Activated T-cell treated with anti-CD3 and anti-CD28 coated beads, Interleukin-2, amount 50 U/mL, for 72 hours (primary cell): ENCODE measurements around the gene SCD5. TPM values are rescaled to one million over a fixed set of nuclear protein-coding genes. Genes with fewer than 3 reads are reported as not detected.

Experiments
- ATAC-seq, 2 donors: fragments of 150-1000 bp; cut with Tn5 transposase; replicated peaks in 1 of 2; 2 replicates each; pipeline ENCODE4 v1.10.0; 2021; ENCODE audit warnings: moderate library complexity in 2 of 2, mild to moderate bottlenecking in 1 of 2
- DNase-seq, 2 donors: peaks; one replicate each; pipeline ENCODE4 v3.0.0; 2021 to 2022; ENCODE audit warnings: mixed read lengths in 1 of 2
- H3K27ac Mint-ChIP-seq: one replicate; pipeline ENCODE4 v1.8.0; 2022; ENCODE audit warnings: mild to moderate bottlenecking, moderate library complexity, mixed read lengths
- H3K27me3 Mint-ChIP-seq: one replicate; pipeline ENCODE4 v1.8.0; 2022; ENCODE audit warnings: low read depth, mixed read lengths
- H3K36me3 Mint-ChIP-seq, 2 donors: one replicate each; pipeline ENCODE4 v1.8.0; 2022; ENCODE audit warnings: mixed read lengths in 2 of 2, mild to moderate bottlenecking in 1 of 2; ENCODE audit not compliant: insufficient read depth in 2 of 2
- H3K4me1 Mint-ChIP-seq: one replicate; pipeline ENCODE4 v1.8.0; 2022; ENCODE audit warnings: low read depth, mixed read lengths
- H3K4me3 Mint-ChIP-seq, 2 donors: one replicate each; pipeline ENCODE4 v1.8.0; 2022; ENCODE audit warnings: mild to moderate bottlenecking in 2 of 2, mixed read lengths in 2 of 2, moderate library complexity in 2 of 2
- H3K9me3 Mint-ChIP-seq, 2 donors: one replicate each; pipeline ENCODE4 v1.8.0; 2022; ENCODE audit warnings: mixed read lengths in 2 of 2
- total RNA-seq, 2 donors: library from RNA; stranded (reverse); gene quantifications; one replicate each; pipeline ENCODE4 v1.2.3, GENCODE V29; 2022

SCD5 gene
- total RNA-seq, 2 donors from 2014 or later, result 1.5 to 1.6 TPM

- Mint-ChIP-seq H3K27me3 (no peaks in the 10 kb centered on the region), H3K27ac (no peak overlapping the region), H3K9me3 (peaks cover 0 to 1% of the 10 kb centered on the region in 2 donors), H3K36me3 (no peaks in the 10 kb centered on the region), H3K4me1 (no peaks in the 10 kb centered on the region), H3K4me3 (no peak overlapping the region)
- no peak for ATAC-seq
- DNase-seq, result no peak
Measured at GRCh38 chr4:82811392-82811791, 12.8 kb upstream of the SCD5 start.

- no peaks in the 10 kb centered on the region for H3K4me1 Mint-ChIP-seq
- DNase-seq (no peak), ATAC-seq (no peak)
- no peaks in the 10 kb centered on the region for H3K36me3 Mint-ChIP-seq
- H3K4me3 Mint-ChIP-seq, result no peak overlapping the region
- H3K9me3 Mint-ChIP-seq, result peaks cover 0 to 1% of the 10 kb centered on the region in 2 donors
- no peak overlapping the region for H3K27ac Mint-ChIP-seq
- no peaks in the 10 kb centered on the region for H3K27me3 Mint-ChIP-seq
Measured at GRCh38 chr4:82810176-82810575, 11.6 kb upstream of the SCD5 start.

DNA sequence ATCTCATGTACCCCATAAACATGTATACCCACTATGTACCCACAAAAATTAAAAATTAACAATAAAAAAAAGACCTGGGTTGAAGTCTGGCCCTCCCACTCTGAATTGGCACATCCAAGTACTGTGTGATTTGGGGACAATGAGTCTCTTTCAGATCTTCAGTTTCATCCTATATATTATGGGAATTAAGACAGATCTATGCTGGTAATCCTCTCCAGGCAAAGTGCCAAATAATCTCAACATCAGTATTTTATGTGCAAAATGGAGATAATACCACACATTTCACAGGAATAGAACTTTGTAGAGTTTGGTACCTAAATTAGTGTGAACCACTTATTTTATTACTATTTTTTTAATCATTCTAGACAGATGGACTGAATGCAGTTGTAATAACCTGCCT is 11.0 kb upstream of the SCD5 start:
- no peaks in the 10 kb centered on the region for H3K27me3 Mint-ChIP-seq
- DNase-seq, result no peak
- ATAC-seq, result no peak
- no peak overlapping the region for H3K4me3 Mint-ChIP-seq
- peaks cover 0 to 1% of the 10 kb centered on the region in 2 donors for H3K9me3 Mint-ChIP-seq
- H3K36me3 Mint-ChIP-seq, result no peaks in the 10 kb centered on the region
- no peaks in the 10 kb centered on the region for H3K4me1 Mint-ChIP-seq
- no peak overlapping the region for H3K27ac Mint-ChIP-seq

DNA sequence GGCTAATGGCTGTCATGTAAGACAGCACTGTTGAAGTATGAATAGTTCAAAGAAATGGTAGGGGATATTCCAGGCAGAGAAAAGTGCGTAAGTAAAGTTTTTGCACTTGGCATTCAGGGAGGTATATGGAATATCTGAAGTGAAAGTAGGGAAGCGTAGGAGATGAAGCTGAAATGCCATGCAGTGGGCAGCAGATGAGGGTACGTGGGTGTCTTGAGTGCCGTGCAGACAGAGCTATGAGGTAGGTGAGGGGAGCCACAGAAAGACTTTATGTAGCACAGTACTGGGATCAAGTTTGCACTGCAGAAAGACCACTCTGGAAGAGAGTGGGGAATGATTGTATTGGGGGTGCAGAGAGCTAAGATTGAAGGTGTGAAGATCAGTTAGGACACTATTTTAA is 5.2 kb upstream of the SCD5 start:
- Mint-ChIP-seq H3K27me3 (peaks cover 36% of the 10 kb centered on the region), H3K9me3 (peaks cover 0 to under 1% of the 10 kb centered on the region in 2 donors), H3K4me3 (no peak overlapping the region), H3K36me3 (no peaks in the 10 kb centered on the region), H3K4me1 (peaks cover 10% of the 10 kb centered on the region), H3K27ac (no peak overlapping the region)
- ATAC-seq (no peak), DNase-seq (no peak)

GRCh38 chr4:82802911-82803310 is 4.3 kb upstream of the SCD5 start:
- DNase-seq (no peak), ATAC-seq (no peak)
- peaks cover 10% of the 10 kb centered on the region for H3K4me1 Mint-ChIP-seq
- no peaks in the 10 kb centered on the region for H3K36me3 Mint-ChIP-seq
- no peak overlapping the region for H3K4me3 Mint-ChIP-seq
- no peaks in the 10 kb centered on the region for H3K9me3 Mint-ChIP-seq
- no peak overlapping the region for H3K27ac Mint-ChIP-seq
- peaks cover 36% of the 10 kb centered on the region for H3K27me3 Mint-ChIP-seq

GRCh38 chr4:82801910-82802521 is 3.4 kb upstream of the SCD5 start:
- H3K27me3 Mint-ChIP-seq, result peaks cover 43% of the 10 kb centered on the region
- H3K4me3 Mint-ChIP-seq, result no peak overlapping the region
- H3K9me3 Mint-ChIP-seq, result no peaks in the 10 kb centered on the region
- DNase-seq, result no peak
- no peak overlapping the region for H3K27ac Mint-ChIP-seq
- no peak for ATAC-seq
- H3K36me3 Mint-ChIP-seq, result no peaks in the 10 kb centered on the region
- peaks cover 10% of the 10 kb centered on the region for H3K4me1 Mint-ChIP-seq

DNA sequence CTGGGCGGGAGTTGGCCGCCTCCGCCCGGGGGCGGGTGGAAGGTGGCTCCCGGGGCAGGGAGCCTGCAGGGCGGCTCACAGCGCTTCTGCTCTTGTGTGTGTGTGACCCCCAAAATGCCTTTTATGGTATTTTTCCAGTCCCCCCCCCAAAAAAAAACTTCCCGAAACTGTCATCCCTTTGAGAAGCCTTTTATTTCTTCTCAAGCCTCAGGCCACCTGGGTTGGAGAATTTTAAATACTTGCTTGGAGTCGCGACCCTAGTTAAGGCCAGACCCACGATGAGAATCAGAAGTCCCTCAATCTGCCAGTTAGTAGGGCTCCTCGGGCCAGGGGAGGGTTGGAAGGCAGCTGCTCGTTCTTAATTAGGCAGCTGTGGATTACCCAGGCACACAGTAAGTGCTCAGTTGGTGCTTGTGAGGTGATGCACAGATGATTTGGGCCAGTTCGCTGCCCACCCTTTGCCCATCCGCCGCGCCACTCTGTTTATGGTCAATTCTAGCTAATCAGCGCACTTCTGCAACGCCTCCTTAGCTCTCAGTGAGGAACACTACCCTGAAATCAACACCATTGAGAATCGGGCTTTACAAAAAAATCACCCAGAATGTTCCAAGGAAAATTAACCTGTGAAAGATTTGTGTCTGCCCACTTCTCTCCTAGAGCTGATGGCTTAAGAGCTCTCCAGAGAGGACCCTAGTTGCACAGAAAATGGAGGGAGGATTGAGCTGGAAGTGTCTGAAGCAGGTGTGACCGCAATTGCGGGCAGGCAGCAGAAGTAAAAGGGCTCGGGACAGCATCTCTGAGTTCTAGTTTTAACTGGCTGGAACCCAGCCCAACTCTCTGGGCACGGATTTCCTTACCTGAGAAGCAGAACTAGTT is 648 bp upstream of the SCD5 start:
- no peaks in the 10 kb centered on the region for H3K9me3 Mint-ChIP-seq
- no peaks in the 10 kb centered on the region for H3K36me3 Mint-ChIP-seq
- peaks cover 10% of the 10 kb centered on the region for H3K4me1 Mint-ChIP-seq
- DNase-seq (peak in 1 of 2 donors; percentile 7), ATAC-seq (no peak)
- H3K27me3 Mint-ChIP-seq, result peaks cover 56% of the 10 kb centered on the region
- no peak overlapping the region for H3K27ac Mint-ChIP-seq
- peak overlapping the region; percentile 85 to 87 for H3K4me3 Mint-ChIP-seq

DNA sequence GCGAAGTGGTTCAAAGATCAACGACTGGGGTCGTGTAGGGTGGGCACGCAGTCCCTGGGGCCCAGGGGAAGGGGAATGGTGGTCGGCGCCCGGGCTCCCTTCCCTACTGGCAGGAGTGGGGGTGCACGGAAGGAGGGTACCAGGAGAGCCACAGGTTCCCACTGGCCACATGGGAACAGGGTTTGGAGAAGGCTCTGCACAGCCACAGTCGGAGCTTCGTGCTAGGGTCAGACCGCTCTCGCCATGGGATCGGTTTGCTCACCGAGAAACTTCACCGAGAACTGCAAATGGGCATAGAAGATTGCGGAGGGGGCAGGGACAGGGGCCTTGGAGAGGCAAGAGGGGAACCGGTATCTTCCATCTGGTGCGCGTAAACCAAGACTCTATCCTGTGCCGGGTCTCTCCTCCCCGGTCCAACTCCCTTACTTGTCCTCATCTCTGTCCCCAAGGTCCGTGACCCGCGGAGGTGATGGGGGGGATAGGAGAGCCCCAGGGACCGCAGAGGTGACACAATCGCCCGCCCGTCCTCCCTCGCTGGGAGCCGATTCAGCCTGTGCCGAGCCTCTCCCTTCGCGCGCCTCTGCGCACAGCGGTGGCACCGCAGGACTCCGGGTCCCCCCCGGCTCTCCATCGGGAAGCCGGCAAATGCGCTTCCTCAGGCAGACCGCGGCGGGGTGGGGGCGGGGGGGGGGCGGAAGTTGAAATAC is 1.0 kb downstream of the SCD5 start:
- H3K4me1 Mint-ChIP-seq, result peaks cover 10% of the 10 kb centered on the region
- DNase-seq (peak; percentile 18 to 19), ATAC-seq (peak in 1 of 2 donors; percentile 21)
- H3K36me3 Mint-ChIP-seq, result no peaks in the 10 kb centered on the region
- no peak overlapping the region for H3K27ac Mint-ChIP-seq
- peaks cover 52% of the 10 kb centered on the region for H3K27me3 Mint-ChIP-seq
- peak overlapping the region; percentile 57 to 78 for H3K4me3 Mint-ChIP-seq
- no peaks in the 10 kb centered on the region for H3K9me3 Mint-ChIP-seq

- Mint-ChIP-seq H3K27ac (no peak overlapping the region), H3K36me3 (no peaks in the 10 kb centered on the region), H3K4me1 (peaks cover 10% of the 10 kb centered on the region), H3K27me3 (peaks cover 47% of the 10 kb centered on the region), H3K9me3 (no peaks in the 10 kb centered on the region), H3K4me3 (peak overlapping the region; percentile 57 to 78)
- DNase-seq (no peak), ATAC-seq (no peak)
Measured at GRCh38 chr4:82797040-82797404, 1.6 kb downstream of the SCD5 start.

- peaks cover 25% of the 10 kb centered on the region for H3K27me3 Mint-ChIP-seq
- no peak overlapping the region for H3K27ac Mint-ChIP-seq
Measured at GRCh38 chr4:82792912-82793649, 5.5 kb downstream of the SCD5 start.

GRCh38 chr4:82791179-82791578 is 7.4 kb downstream of the SCD5 start:
- ATAC-seq, result no peak
- H3K27ac Mint-ChIP-seq, result no peak overlapping the region

More at GRCh38 chr4:82792912-82793649, 5.5 kb downstream of the SCD5 start:
- ATAC-seq (no peak), DNase-seq (no peak)
- no peaks in the 10 kb centered on the region for H3K4me1 Mint-ChIP-seq
- no peaks in the 10 kb centered on the region for H3K36me3 Mint-ChIP-seq
- no peak overlapping the region for H3K4me3 Mint-ChIP-seq
- H3K9me3 Mint-ChIP-seq, result no peaks in the 10 kb centered on the region

GRCh38 chr4:82790060-82790660 is 8.4 kb downstream of the SCD5 start:
- no peak overlapping the region for H3K4me3 Mint-ChIP-seq
- peaks cover 5% of the 10 kb centered on the region for H3K27me3 Mint-ChIP-seq
- H3K27ac Mint-ChIP-seq, result no peak overlapping the region
- ATAC-seq (no peak), DNase-seq (no peak)
- H3K4me1 Mint-ChIP-seq, result no peaks in the 10 kb centered on the region
- no peaks in the 10 kb centered on the region for H3K9me3 Mint-ChIP-seq
- no peaks in the 10 kb centered on the region for H3K36me3 Mint-ChIP-seq

More at GRCh38 chr4:82791179-82791578, 7.4 kb downstream of the SCD5 start:
- H3K36me3 Mint-ChIP-seq, result no peaks in the 10 kb centered on the region
- H3K4me1 Mint-ChIP-seq, result no peaks in the 10 kb centered on the region
- H3K27me3 Mint-ChIP-seq, result peaks cover 9% of the 10 kb centered on the region
- no peak for DNase-seq
- no peaks in the 10 kb centered on the region for H3K9me3 Mint-ChIP-seq
- no peak overlapping the region for H3K4me3 Mint-ChIP-seq
